HUES48 (cell line): ENCODE data around the gene OR3A2.
"Not testable (repeated sequence)": the region's sequence is repeated elsewhere in the genome, so short reads cannot be mapped to it uniquely, and the experiment has no call there.

Experiments used
- H3K27ac ChIP-seq: one replicate; pipeline ENCODE4 v1.7.0; 2013; ENCODE audit warnings: low read depth, low read length, inconsistent platforms
- H3K27me3 ChIP-seq: 2 replicates; pipeline ENCODE4 v1.6.1; 2013; ENCODE audit warnings: mild to moderate bottlenecking, low read length; ENCODE audit not compliant: control insufficient read depth, insufficient read depth
- H3K36me3 ChIP-seq: 2 replicates; pipeline ENCODE4 v1.6.1; 2013; ENCODE audit warnings: low read length; ENCODE audit not compliant: control insufficient read depth, insufficient read depth
- H3K4me1 ChIP-seq: 2 replicates; pipeline ENCODE4 v1.6.1; 2013; ENCODE audit warnings: mild to moderate bottlenecking, low read length; ENCODE audit not compliant: control insufficient read depth, insufficient read depth
- H3K4me3 ChIP-seq: 2 replicates; pipeline ENCODE4 v1.5.1; 2013; ENCODE audit warnings: mild to moderate bottlenecking, low read depth, low read length
- H3K9ac ChIP-seq: 2 replicates; pipeline ENCODE4 v1.6.1; 2013; ENCODE audit warnings: mild to moderate bottlenecking, low read depth, low read length, moderate library complexity
- H3K9me3 ChIP-seq: 2 replicates; pipeline ENCODE4 v1.6.1; 2013; ENCODE audit warnings: low read length; ENCODE audit not compliant: control insufficient read depth, insufficient read depth

Gene OR3A2

GRCh38 chr17:3385869-3386816, at the start of gene OR3A2:
TSS of gene OR3A2 (minus strand) at chr17:3386308.
- H3K4me1 ChIP-seq: no peaks in the 10 kb centered on the region
- H3K9ac ChIP-seq: no peak within 1 kb of the TSS
- H3K9me3 ChIP-seq: peaks cover 44% of the 10 kb centered on the region
- H3K36me3 ChIP-seq: no peaks in the 10 kb centered on the region
- no peak within 1 kb of the TSS for H3K27ac ChIP-seq
- H3K27me3 ChIP-seq: no peaks in the 10 kb centered on the region
- no peak within 1 kb of the TSS for H3K4me3 ChIP-seq

- Histone ChIP-seq H3K27me3 (no peaks in the 10 kb centered on the region), H3K9me3 (peaks cover 14% of the 10 kb centered on the region; the same call in 1 of the 2 replicates), H3K9ac (no peak within 1 kb of the TSS), H3K4me1 (no peaks in the 10 kb centered on the region), H3K4me3 (no peak within 1 kb of the TSS), H3K36me3 (no peaks in the 10 kb centered on the region), H3K27ac (no peak within 1 kb of the TSS)
Measured at GRCh38 chr17:3433741-3434140, 47.6 kb upstream of the OR3A2 start, which contains the start of gene OR1E2. TSS of gene OR1E2 (minus strand) at chr17:3433841. CDS start at chr17:3433841, 0 bp downstream.

GRCh38 chr17:3433215-3433614, 47.1 kb upstream of the OR3A2 start:
- H3K4me3 ChIP-seq, H3K27me3 ChIP-seq, H3K4me1 ChIP-seq, H3K36me3 ChIP-seq, H3K27ac ChIP-seq, H3K9ac ChIP-seq: not testable (repeated sequence)
- peaks cover 14% of the 10 kb centered on the region; the same call in 1 of the 2 replicates for H3K9me3 ChIP-seq

DNA sequence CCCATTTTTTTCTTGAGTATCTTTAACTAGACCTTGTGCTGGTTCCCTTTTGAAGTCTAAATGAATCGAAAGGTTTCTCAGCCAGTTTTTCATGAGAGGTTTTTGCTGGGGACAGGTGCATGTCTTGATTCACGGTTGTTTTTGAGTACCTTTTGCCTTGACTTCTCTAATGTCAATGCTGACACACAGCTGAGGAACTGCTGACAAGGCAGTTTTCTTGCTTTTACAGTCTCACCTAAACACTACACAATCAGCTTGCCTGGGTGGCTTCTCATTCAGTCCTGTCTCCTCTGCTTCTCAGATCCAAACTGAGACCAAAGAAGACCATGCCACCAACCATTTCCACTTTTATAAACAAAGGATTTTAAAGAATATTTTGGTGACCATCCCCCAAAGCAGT, 32.1 kb upstream of the OR3A2 start:
- Histone ChIP-seq H3K27me3 (no peaks in the 10 kb centered on the region), H3K9ac (no peak overlapping the region), H3K36me3 (no peaks in the 10 kb centered on the region), H3K27ac (no peak overlapping the region), H3K9me3 (peaks cover 40% of the 10 kb centered on the region), H3K4me3 (no peak overlapping the region), H3K4me1 (no peaks in the 10 kb centered on the region)

GRCh38 chr17:3415610-3416009, 29.5 kb upstream of the OR3A2 start:
- peaks cover 18% of the 10 kb centered on the region for H3K9me3 ChIP-seq
- H3K27ac ChIP-seq: no peak overlapping the region
- no peak overlapping the region for H3K4me3 ChIP-seq
- no peaks in the 10 kb centered on the region for H3K4me1 ChIP-seq
- no peaks in the 10 kb centered on the region for H3K36me3 ChIP-seq
- H3K27me3 ChIP-seq: no peaks in the 10 kb centered on the region
- H3K9ac ChIP-seq: no peak overlapping the region

- H3K36me3 ChIP-seq, H3K9ac ChIP-seq, H3K27me3 ChIP-seq: not testable (repeated sequence)
Measured at GRCh38 chr17:3412216-3412615, 26.1 kb upstream of the OR3A2 start.

DNA sequence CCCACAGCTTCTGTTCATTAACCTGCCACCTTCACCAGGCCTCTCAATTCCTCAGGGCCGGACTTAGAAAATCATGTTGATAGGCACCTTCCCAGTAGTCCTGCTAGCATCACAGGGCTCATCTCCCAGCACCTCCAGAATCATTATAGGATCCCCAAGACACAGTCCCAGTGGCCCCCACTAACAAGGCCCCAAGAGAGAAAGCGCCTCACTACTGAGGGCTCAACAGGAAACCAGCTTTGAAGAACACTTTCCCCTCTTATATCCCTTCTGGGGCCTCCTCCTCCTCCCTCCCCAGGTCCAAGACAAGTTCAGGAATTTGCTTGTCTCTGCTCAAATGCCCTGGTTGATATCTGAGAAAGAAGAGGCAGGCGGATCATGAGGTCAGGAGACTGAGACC, 25.0 kb upstream of the OR3A2 start, which contains the start of gene OR3A3:
OR3A3 (plus strand) TSS at position 301 of the 400 bp plus-strand sequence.
- no peaks in the 10 kb centered on the region for H3K4me1 ChIP-seq

More at GRCh38 chr17:3412216-3412615, 26.1 kb upstream of the OR3A2 start:
- H3K4me1 ChIP-seq, H3K4me3 ChIP-seq, H3K27ac ChIP-seq: not testable (repeated sequence)
- peaks cover 22% of the 10 kb centered on the region for H3K9me3 ChIP-seq

DNA sequence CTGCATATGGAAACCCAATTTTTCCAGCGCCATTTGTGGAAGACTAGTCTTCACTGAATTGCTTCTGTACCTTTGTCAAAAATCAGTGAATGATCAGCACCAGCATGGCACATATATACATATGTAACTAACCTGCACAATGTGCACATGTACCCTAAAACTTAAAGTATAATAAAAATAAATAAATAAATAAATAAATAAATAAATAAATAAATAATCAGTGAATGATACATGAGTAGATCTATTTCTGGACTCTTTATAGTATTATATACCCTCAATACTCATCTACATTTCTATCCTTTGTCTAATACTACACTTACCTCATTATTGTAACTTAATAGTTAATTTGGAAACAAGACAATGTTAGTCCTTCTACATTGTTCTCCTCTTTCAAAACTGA, 17.7 kb upstream of the OR3A2 start:
- not testable (repeated sequence) for H3K4me3 ChIP-seq, H3K27ac ChIP-seq, H3K4me1 ChIP-seq, H3K36me3 ChIP-seq, H3K27me3 ChIP-seq, H3K9ac ChIP-seq
- peaks cover 63% of the 10 kb centered on the region for H3K9me3 ChIP-seq

More for the DNA sequence above, 25.0 kb upstream of the OR3A2 start, which contains the start of gene OR3A3:
- Histone ChIP-seq H3K4me3 (no peak within 1 kb of the TSS), H3K9ac (no peak within 1 kb of the TSS), H3K9me3 (peaks cover 27% of the 10 kb centered on the region), H3K36me3 (no peaks in the 10 kb centered on the region), H3K27ac (no peak within 1 kb of the TSS), H3K27me3 (no peaks in the 10 kb centered on the region)

DNA sequence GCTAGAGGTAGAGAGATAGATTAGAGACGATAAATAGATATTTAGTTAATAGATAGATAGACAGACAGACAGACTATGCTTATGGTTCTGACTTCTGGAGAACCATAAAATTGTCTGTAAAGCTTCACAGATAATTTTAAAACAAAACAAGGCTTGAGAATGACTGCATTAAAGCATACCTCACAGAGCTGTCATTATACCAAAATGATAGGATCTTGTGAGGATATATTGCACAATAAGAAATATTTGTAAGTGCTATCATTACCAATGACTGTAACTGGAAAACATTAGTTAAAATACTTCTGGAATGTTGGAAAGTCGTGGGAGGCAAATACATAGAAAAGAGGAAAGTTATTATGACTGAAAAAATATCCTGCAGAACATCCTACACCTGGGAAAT, 15.7 kb upstream of the OR3A2 start:
- H3K4me1 ChIP-seq: no peaks in the 10 kb centered on the region
- H3K4me3 ChIP-seq: no peak overlapping the region
- no peak overlapping the region for H3K27ac ChIP-seq
- no peak overlapping the region for H3K9ac ChIP-seq
- H3K36me3 ChIP-seq: no peaks in the 10 kb centered on the region
- peaks cover 64% of the 10 kb centered on the region for H3K9me3 ChIP-seq
- H3K27me3 ChIP-seq: no peaks in the 10 kb centered on the region

GRCh38 chr17:3400055-3400454, 13.9 kb upstream of the OR3A2 start:
- Histone ChIP-seq H3K36me3 (no peaks in the 10 kb centered on the region), H3K4me3 (no peak overlapping the region), H3K4me1 (no peaks in the 10 kb centered on the region), H3K9me3 (peaks cover 62% of the 10 kb centered on the region), H3K27me3 (no peaks in the 10 kb centered on the region), H3K9ac (no peak overlapping the region), H3K27ac (no peak overlapping the region)

- Histone ChIP-seq H3K9me3 (peaks cover 63% of the 10 kb centered on the region), H3K4me1 (no peaks in the 10 kb centered on the region), H3K9ac (no peak within 1 kb of the TSS), H3K36me3 (no peaks in the 10 kb centered on the region), H3K4me3 (no peak within 1 kb of the TSS), H3K27ac (no peak within 1 kb of the TSS), H3K27me3 (no peaks in the 10 kb centered on the region)
Measured at GRCh38 chr17:3398310-3398709, 12.2 kb upstream of the OR3A2 start, which contains the start of gene OR1E1. TSS of gene OR1E1 (minus strand) at chr17:3398410. CDS start at chr17:3398410, 0 bp downstream.
